ENCODE measurements around the gene CNTN2.

- TF ChIP-seq, protein P1, sequence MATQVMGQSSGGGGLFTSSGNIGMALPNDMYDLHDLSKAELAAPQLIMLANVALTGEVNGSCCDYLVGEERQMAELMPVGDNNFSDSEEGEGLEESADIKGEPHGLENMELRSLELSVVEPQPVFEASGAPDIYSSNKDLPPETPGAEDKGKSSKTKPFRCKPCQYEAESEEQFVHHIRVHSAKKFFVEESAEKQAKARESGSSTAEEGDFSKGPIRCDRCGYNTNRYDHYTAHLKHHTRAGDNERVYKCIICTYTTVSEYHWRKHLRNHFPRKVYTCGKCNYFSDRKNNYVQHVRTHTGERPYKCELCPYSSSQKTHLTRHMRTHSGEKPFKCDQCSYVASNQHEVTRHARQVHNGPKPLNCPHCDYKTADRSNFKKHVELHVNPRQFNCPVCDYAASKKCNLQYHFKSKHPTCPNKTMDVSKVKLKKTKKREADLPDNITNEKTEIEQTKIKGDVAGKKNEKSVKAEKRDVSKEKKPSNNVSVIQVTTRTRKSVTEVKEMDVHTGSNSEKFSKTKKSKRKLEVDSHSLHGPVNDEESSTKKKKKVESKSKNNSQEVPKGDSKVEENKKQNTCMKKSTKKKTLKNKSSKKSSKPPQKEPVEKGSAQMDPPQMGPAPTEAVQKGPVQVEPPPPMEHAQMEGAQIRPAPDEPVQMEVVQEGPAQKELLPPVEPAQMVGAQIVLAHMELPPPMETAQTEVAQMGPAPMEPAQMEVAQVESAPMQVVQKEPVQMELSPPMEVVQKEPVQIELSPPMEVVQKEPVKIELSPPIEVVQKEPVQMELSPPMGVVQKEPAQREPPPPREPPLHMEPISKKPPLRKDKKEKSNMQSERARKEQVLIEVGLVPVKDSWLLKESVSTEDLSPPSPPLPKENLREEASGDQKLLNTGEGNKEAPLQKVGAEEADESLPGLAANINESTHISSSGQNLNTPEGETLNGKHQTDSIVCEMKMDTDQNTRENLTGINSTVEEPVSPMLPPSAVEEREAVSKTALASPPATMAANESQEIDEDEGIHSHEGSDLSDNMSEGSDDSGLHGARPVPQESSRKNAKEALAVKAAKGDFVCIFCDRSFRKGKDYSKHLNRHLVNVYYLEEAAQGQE (IDR thresholded peaks at IDR 0.05; ENCODE audit: insufficient read depth in 1 of 2, low read depth in 2 of 2, low read length in 2 of 2): no peak
- TF ChIP-seq POLR2AphosphoS5 (IDR thresholded peaks at IDR 0.05; ENCODE audit: low read depth, low read length): no peak
These were observed 41.3 kb downstream of the CNTN2 start, which contains the start of gene TMEM81 for GRCh38 chr1:205084360-205084759.
